Measurements from ENCODE around the gene FNDC7.
"Not testable (repeated sequence)": the region's sequence is repeated elsewhere in the genome, so short reads cannot be mapped to it uniquely, and the experiment has no call there.

Gene FNDC7

GRCh38 chr1:108749081-108749480 is 36.4 kb downstream of the FNDC7 start:
- Histone ChIP-seq H3K4me1 (ENCODE audit: insufficient read depth, low read length) (peaks cover 27% of the 10 kb centered on the region), H3K9ac (ENCODE audit: low read length) (no peak overlapping the region), H3K9me3 (ENCODE audit: low read length) (no peaks in the 10 kb centered on the region), H3K27me3 (ENCODE audit: control insufficient read depth in 1 of 2, insufficient read depth in 2 of 2, low read length in 2 of 2) (no peaks in the 10 kb centered on the region), H3K36me3 (ENCODE audit: insufficient read depth, low read length) (peaks cover 13% of the 10 kb centered on the region), H3K4me3 (ENCODE audit: low read depth in 1 of 2, low read length in 2 of 2) (no peak overlapping the region), H3K27ac (ENCODE audit: low read depth, low read length) (no peak overlapping the region)

GRCh38 chr1:108750476-108751181 is 37.9 kb downstream of the FNDC7 start:
- Histone ChIP-seq H3K36me3 (ENCODE audit: insufficient read depth, low read length) (peaks cover 21% of the 10 kb centered on the region), H3K9me3 (ENCODE audit: low read length) (no peaks in the 10 kb centered on the region), H3K4me1 (ENCODE audit: insufficient read depth, low read length) (peaks cover 27% of the 10 kb centered on the region), H3K4me3 (ENCODE audit: low read depth in 1 of 2, low read length in 2 of 2) (no peak overlapping the region), H3K27me3 (ENCODE audit: control insufficient read depth in 1 of 2, insufficient read depth in 2 of 2, low read length in 2 of 2) (no peaks in the 10 kb centered on the region), H3K9ac (ENCODE audit: low read length) (no peak overlapping the region), H3K27ac (ENCODE audit: low read depth, low read length) (no peak overlapping the region)

- no peaks in the 10 kb centered on the region for H3K27me3 ChIP-seq (ENCODE audit: control insufficient read depth in 1 of 2, insufficient read depth in 2 of 2, low read length in 2 of 2)
- H3K4me3 ChIP-seq (ENCODE audit: low read depth in 1 of 2, low read length in 2 of 2), result no peak overlapping the region
- H3K9ac ChIP-seq (ENCODE audit: low read length), result no peak overlapping the region
- H3K36me3 ChIP-seq (ENCODE audit: insufficient read depth, low read length), result peaks cover 25% of the 10 kb centered on the region
- H3K9me3 ChIP-seq (ENCODE audit: low read length), result no peaks in the 10 kb centered on the region
- H3K4me1 ChIP-seq (ENCODE audit: insufficient read depth, low read length), result peaks cover 17% of the 10 kb centered on the region
- no peak overlapping the region for H3K27ac ChIP-seq (ENCODE audit: low read depth, low read length)
Observed at GRCh38 chr1:108753363-108753762, 40.7 kb downstream of the FNDC7 start.

GRCh38 chr1:108758796-108759195 is 46.1 kb downstream of the FNDC7 start:
- Histone ChIP-seq H3K27ac (ENCODE audit: low read depth, low read length) (no peak overlapping the region), H3K36me3 (ENCODE audit: insufficient read depth, low read length) (peaks cover 42% of the 10 kb centered on the region), H3K9me3 (ENCODE audit: low read length) (no peaks in the 10 kb centered on the region), H3K4me3 (ENCODE audit: low read depth in 1 of 2, low read length in 2 of 2) (no peak overlapping the region), H3K4me1 (ENCODE audit: insufficient read depth, low read length) (no peaks in the 10 kb centered on the region), H3K9ac (ENCODE audit: low read length) (no peak overlapping the region), H3K27me3 (ENCODE audit: control insufficient read depth in 1 of 2, insufficient read depth in 2 of 2, low read length in 2 of 2) (no peaks in the 10 kb centered on the region)

GRCh38 chr1:108767115-108767514 is 54.4 kb downstream of the FNDC7 start:
- Histone ChIP-seq H3K27me3 (ENCODE audit: control insufficient read depth in 1 of 2, insufficient read depth in 2 of 2, low read length in 2 of 2) (no peaks in the 10 kb centered on the region), H3K9me3 (ENCODE audit: low read length) (no peaks in the 10 kb centered on the region), H3K36me3 (ENCODE audit: insufficient read depth, low read length) (peaks cover 60% of the 10 kb centered on the region), H3K4me3 (ENCODE audit: low read depth in 1 of 2, low read length in 2 of 2) (no peak overlapping the region), H3K27ac (ENCODE audit: low read depth, low read length) (no peak overlapping the region), H3K9ac (ENCODE audit: low read length) (no peak overlapping the region), H3K4me1 (ENCODE audit: insufficient read depth, low read length) (no peaks in the 10 kb centered on the region)

GRCh38 chr1:108767708-108768107 is 55.0 kb downstream of the FNDC7 start:
- Histone ChIP-seq H3K4me1 (ENCODE audit: insufficient read depth, low read length) (no peaks in the 10 kb centered on the region), H3K9me3 (ENCODE audit: low read length) (no peaks in the 10 kb centered on the region), H3K27me3 (ENCODE audit: control insufficient read depth in 1 of 2, insufficient read depth in 2 of 2, low read length in 2 of 2) (no peaks in the 10 kb centered on the region), H3K36me3 (ENCODE audit: insufficient read depth, low read length) (peaks cover 59% of the 10 kb centered on the region), H3K4me3 (ENCODE audit: low read depth in 1 of 2, low read length in 2 of 2) (no peak overlapping the region), H3K9ac (ENCODE audit: low read length) (no peak overlapping the region), H3K27ac (ENCODE audit: low read depth, low read length) (no peak overlapping the region)

GRCh38 chr1:108777839-108778238 is 65.1 kb downstream of the FNDC7 start:
- no peak overlapping the region for H3K27ac ChIP-seq (ENCODE audit: low read depth, low read length)
- no peak overlapping the region for H3K9ac ChIP-seq (ENCODE audit: low read length)
- H3K27me3 ChIP-seq (ENCODE audit: control insufficient read depth in 1 of 2, insufficient read depth in 2 of 2, low read length in 2 of 2), result no peaks in the 10 kb centered on the region
- H3K36me3 ChIP-seq (ENCODE audit: insufficient read depth, low read length), result peaks cover 56% of the 10 kb centered on the region
- no peaks in the 10 kb centered on the region for H3K4me1 ChIP-seq (ENCODE audit: insufficient read depth, low read length)
- no peaks in the 10 kb centered on the region for H3K9me3 ChIP-seq (ENCODE audit: low read length)
- no peak overlapping the region for H3K4me3 ChIP-seq (ENCODE audit: low read depth in 1 of 2, low read length in 2 of 2)

- Histone ChIP-seq H3K9ac (ENCODE audit: low read length) (no peak overlapping the region), H3K36me3 (ENCODE audit: insufficient read depth, low read length) (peaks cover 44% of the 10 kb centered on the region), H3K9me3 (ENCODE audit: low read length) (no peaks in the 10 kb centered on the region), H3K4me3 (ENCODE audit: low read depth in 1 of 2, low read length in 2 of 2) (no peak overlapping the region), H3K27ac (ENCODE audit: low read depth, low read length) (no peak overlapping the region), H3K27me3 (ENCODE audit: control insufficient read depth in 1 of 2, insufficient read depth in 2 of 2, low read length in 2 of 2) (no peaks in the 10 kb centered on the region), H3K4me1 (ENCODE audit: insufficient read depth, low read length) (no peaks in the 10 kb centered on the region)
Observed at GRCh38 chr1:108779455-108779854, 66.7 kb downstream of the FNDC7 start.

GRCh38 chr1:108780937-108781574 is 68.3 kb downstream of the FNDC7 start:
- no peak overlapping the region for H3K27ac ChIP-seq (ENCODE audit: low read depth, low read length)
- peaks cover 53% of the 10 kb centered on the region for H3K36me3 ChIP-seq (ENCODE audit: insufficient read depth, low read length)
- no peaks in the 10 kb centered on the region for H3K4me1 ChIP-seq (ENCODE audit: insufficient read depth, low read length)
- peaks cover 8% of the 10 kb centered on the region for H3K9me3 ChIP-seq (ENCODE audit: low read length)
- H3K9ac ChIP-seq (ENCODE audit: low read length), result no peak overlapping the region
- H3K27me3 ChIP-seq (ENCODE audit: control insufficient read depth in 1 of 2, insufficient read depth in 2 of 2, low read length in 2 of 2), result no peaks in the 10 kb centered on the region
- no peak overlapping the region for H3K4me3 ChIP-seq (ENCODE audit: low read depth in 1 of 2, low read length in 2 of 2)

GRCh38 chr1:108781575-108781944 is 68.9 kb downstream of the FNDC7 start:
- not testable (repeated sequence) for H3K9ac ChIP-seq (ENCODE audit: low read length); H3K27me3 ChIP-seq (ENCODE audit: control insufficient read depth in 1 of 2, insufficient read depth in 2 of 2, low read length in 2 of 2); H3K4me1 ChIP-seq (ENCODE audit: insufficient read depth, low read length); H3K27ac ChIP-seq (ENCODE audit: low read depth, low read length); H3K4me3 ChIP-seq (ENCODE audit: low read depth in 1 of 2, low read length in 2 of 2)
- Histone ChIP-seq H3K9me3 (ENCODE audit: low read length) (peaks cover 11% of the 10 kb centered on the region), H3K36me3 (ENCODE audit: insufficient read depth, low read length) (peaks cover 54% of the 10 kb centered on the region)

GRCh38 chr1:108785264-108785663 is 72.6 kb downstream of the FNDC7 start:
- Histone ChIP-seq H3K27me3 (ENCODE audit: control insufficient read depth in 1 of 2, insufficient read depth in 2 of 2, low read length in 2 of 2) (no peaks in the 10 kb centered on the region), H3K36me3 (ENCODE audit: insufficient read depth, low read length) (peaks cover 28% of the 10 kb centered on the region), H3K9ac (ENCODE audit: low read length) (no peak overlapping the region), H3K9me3 (ENCODE audit: low read length) (peaks cover 11% of the 10 kb centered on the region), H3K27ac (ENCODE audit: low read depth, low read length) (no peak overlapping the region), H3K4me3 (ENCODE audit: low read depth in 1 of 2, low read length in 2 of 2) (no peak overlapping the region), H3K4me1 (ENCODE audit: insufficient read depth, low read length) (no peaks in the 10 kb centered on the region)

GRCh38 chr1:108785880-108786279 is 73.2 kb downstream of the FNDC7 start:
- Histone ChIP-seq H3K36me3 (ENCODE audit: insufficient read depth, low read length) (peaks cover 26% of the 10 kb centered on the region), H3K27me3 (ENCODE audit: control insufficient read depth in 1 of 2, insufficient read depth in 2 of 2, low read length in 2 of 2) (no peaks in the 10 kb centered on the region), H3K4me3 (ENCODE audit: low read depth in 1 of 2, low read length in 2 of 2) (no peak overlapping the region), H3K4me1 (ENCODE audit: insufficient read depth, low read length) (no peaks in the 10 kb centered on the region), H3K9ac (ENCODE audit: low read length) (no peak overlapping the region), H3K27ac (ENCODE audit: low read depth, low read length) (no peak overlapping the region), H3K9me3 (ENCODE audit: low read length) (peaks cover 11% of the 10 kb centered on the region)
